ENCODE results near the gene BCAS3.

DNA sequence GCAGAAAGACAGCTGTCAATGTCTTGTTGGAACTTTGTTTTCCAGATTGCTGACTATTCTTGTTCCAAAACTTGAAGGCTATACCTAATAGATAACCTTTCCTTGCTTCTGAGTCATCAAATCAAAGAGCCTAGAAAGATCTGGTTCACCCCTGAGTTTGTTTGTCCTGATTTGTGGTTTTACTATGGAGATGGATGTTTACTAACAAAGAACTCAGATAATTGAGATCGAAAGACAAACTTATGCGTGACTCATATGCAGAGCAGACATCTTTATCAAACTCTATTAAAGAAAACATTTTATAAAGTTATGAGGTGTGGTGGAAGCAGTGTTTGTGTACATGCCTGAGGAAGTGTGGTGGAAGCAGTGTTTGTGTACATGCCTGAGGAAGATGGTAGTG is 410.9 kb downstream of the BCAS3 start:
- TF ChIP-seq SMC3 (conservative IDR thresholded peaks at IDR 0.05; ENCODE audit: poor library complexity) (no peak), MXI1 (conservative IDR thresholded peaks at IDR 0.05; ENCODE audit: poor library complexity, severe bottlenecking) (no peak), TAF1 (IDR thresholded peaks at IDR 0.05; ENCODE audit: low read depth) (no peak), EP300 (conservative IDR thresholded peaks at IDR 0.05; ENCODE audit: poor library complexity, severe bottlenecking) (no peak), POLR2AphosphoS5 (IDR thresholded peaks at IDR 0.05) (no peak), EZH2 (IDR thresholded peaks at IDR 0.05; ENCODE audit: borderline replicate concordance, insufficient read depth, low read length, poor library complexity, severe bottlenecking) (no peak), RAD21 (conservative IDR thresholded peaks at IDR 0.05) (no peak)
- TF ChIP-seq, protein P1, sequence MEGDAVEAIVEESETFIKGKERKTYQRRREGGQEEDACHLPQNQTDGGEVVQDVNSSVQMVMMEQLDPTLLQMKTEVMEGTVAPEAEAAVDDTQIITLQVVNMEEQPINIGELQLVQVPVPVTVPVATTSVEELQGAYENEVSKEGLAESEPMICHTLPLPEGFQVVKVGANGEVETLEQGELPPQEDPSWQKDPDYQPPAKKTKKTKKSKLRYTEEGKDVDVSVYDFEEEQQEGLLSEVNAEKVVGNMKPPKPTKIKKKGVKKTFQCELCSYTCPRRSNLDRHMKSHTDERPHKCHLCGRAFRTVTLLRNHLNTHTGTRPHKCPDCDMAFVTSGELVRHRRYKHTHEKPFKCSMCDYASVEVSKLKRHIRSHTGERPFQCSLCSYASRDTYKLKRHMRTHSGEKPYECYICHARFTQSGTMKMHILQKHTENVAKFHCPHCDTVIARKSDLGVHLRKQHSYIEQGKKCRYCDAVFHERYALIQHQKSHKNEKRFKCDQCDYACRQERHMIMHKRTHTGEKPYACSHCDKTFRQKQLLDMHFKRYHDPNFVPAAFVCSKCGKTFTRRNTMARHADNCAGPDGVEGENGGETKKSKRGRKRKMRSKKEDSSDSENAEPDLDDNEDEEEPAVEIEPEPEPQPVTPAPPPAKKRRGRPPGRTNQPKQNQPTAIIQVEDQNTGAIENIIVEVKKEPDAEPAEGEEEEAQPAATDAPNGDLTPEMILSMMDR (IDR thresholded peaks at IDR 0.05; ENCODE audit: poor library complexity, severe bottlenecking) = no peak
- TF ChIP-seq, protein P2, sequence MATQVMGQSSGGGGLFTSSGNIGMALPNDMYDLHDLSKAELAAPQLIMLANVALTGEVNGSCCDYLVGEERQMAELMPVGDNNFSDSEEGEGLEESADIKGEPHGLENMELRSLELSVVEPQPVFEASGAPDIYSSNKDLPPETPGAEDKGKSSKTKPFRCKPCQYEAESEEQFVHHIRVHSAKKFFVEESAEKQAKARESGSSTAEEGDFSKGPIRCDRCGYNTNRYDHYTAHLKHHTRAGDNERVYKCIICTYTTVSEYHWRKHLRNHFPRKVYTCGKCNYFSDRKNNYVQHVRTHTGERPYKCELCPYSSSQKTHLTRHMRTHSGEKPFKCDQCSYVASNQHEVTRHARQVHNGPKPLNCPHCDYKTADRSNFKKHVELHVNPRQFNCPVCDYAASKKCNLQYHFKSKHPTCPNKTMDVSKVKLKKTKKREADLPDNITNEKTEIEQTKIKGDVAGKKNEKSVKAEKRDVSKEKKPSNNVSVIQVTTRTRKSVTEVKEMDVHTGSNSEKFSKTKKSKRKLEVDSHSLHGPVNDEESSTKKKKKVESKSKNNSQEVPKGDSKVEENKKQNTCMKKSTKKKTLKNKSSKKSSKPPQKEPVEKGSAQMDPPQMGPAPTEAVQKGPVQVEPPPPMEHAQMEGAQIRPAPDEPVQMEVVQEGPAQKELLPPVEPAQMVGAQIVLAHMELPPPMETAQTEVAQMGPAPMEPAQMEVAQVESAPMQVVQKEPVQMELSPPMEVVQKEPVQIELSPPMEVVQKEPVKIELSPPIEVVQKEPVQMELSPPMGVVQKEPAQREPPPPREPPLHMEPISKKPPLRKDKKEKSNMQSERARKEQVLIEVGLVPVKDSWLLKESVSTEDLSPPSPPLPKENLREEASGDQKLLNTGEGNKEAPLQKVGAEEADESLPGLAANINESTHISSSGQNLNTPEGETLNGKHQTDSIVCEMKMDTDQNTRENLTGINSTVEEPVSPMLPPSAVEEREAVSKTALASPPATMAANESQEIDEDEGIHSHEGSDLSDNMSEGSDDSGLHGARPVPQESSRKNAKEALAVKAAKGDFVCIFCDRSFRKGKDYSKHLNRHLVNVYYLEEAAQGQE (IDR thresholded peaks at IDR 0.05; ENCODE audit: borderline replicate concordance) = no peak
